GM19043 (cell line): ENCODE results near the gene ATP6V1C2.
"Not testable (repeated sequence)": the region's sequence is repeated elsewhere in the genome, so short reads cannot be mapped to it uniquely, and the experiment has no call there.

Source experiments
- ATAC-seq: cut with Tn5 transposase; IDR thresholded peaks from one replicate; pipeline ENCODE4 v1.9.1; 2021; ENCODE audit warnings: low read depth; ENCODE audit not compliant: unreplicated experiment

The ATP6V1C2 gene

GRCh38 chr2:10811517-10811916, 90.1 kb downstream of the ATP6V1C2 start:
- no peak for ATAC-seq

- ATAC-seq: peak; percentile 87
Observed at GRCh38 chr2:10812362-10813162, 91.1 kb downstream of the ATP6V1C2 start, which contains the start of gene PDIA6. Gene PDIA6 (minus strand): TSS chr2:10812785. CDS start chr2:10812696, 89 bp downstream.

- ATAC-seq: not testable (repeated sequence)
Observed at GRCh38 chr2:10813163-10814138, 92.0 kb downstream of the ATP6V1C2 start.

- no peak for ATAC-seq
Observed at GRCh38 chr2:10814142-10814541, 92.7 kb downstream of the ATP6V1C2 start.

- no peak for ATAC-seq
Observed at GRCh38 chr2:10814571-10815331, 93.3 kb downstream of the ATP6V1C2 start.

GRCh38 chr2:10817413-10817812, 96.0 kb downstream of the ATP6V1C2 start:
- no peak for ATAC-seq

GRCh38 chr2:10818305-10818704, 96.9 kb downstream of the ATP6V1C2 start:
- ATAC-seq: not testable (repeated sequence)

GRCh38 chr2:10818984-10819383, 97.6 kb downstream of the ATP6V1C2 start:
- no peak for ATAC-seq

GRCh38 chr2:10819714-10820314, 98.4 kb downstream of the ATP6V1C2 start:
- ATAC-seq: no peak

- ATAC-seq: no peak
Observed at GRCh38 chr2:10820562-10820961, 99.1 kb downstream of the ATP6V1C2 start.

- no peak for ATAC-seq
Observed at GRCh38 chr2:10820978-10821695, 99.7 kb downstream of the ATP6V1C2 start.

GRCh38 chr2:10824191-10824590, 102.8 kb downstream of the ATP6V1C2 start:
- ATAC-seq: no peak

- no peak for ATAC-seq
Observed at GRCh38 chr2:10826026-10826425, 104.6 kb downstream of the ATP6V1C2 start.

GRCh38 chr2:10826625-10827024, 105.2 kb downstream of the ATP6V1C2 start:
- ATAC-seq: no peak

GRCh38 chr2:10828346-10828745, 106.9 kb downstream of the ATP6V1C2 start:
- ATAC-seq: no peak

GRCh38 chr2:10829299-10829698, 107.9 kb downstream of the ATP6V1C2 start:
- ATAC-seq: no peak

GRCh38 chr2:10830203-10830602, 108.8 kb downstream of the ATP6V1C2 start:
- ATAC-seq: no peak

- ATAC-seq: no peak
Observed at GRCh38 chr2:10830641-10831399, 109.4 kb downstream of the ATP6V1C2 start.
